HepG2 (cell line): ENCODE results near the gene CNPPD1. TPM values are rescaled to one million over a fixed set of nuclear protein-coding genes. Genes with fewer than 3 reads are reported as not detected.

Experiments
- ASH2L ChIP-seq: fragments of 300-600, 200-600 bp; sonication (generic); IDR thresholded peaks from 2 replicates; pipeline ENCODE4 v1.7.0; 2017; ENCODE audit warnings: low read depth, mild to moderate bottlenecking, moderate library complexity, mixed read lengths, low read length; ENCODE audit not compliant: insufficient read length
- CEBPG ChIP-seq: IDR thresholded peaks from 2 replicates; pipeline ENCODE4 v1.6.1; 2016
- E2F5 ChIP-seq: sonication (generic); formaldehyde crosslinking; conservative IDR thresholded peaks from 2 replicates; pipeline ENCODE4 v1.4.0; 2020; ENCODE audit warnings: missing genetic modification reagents
- ERF ChIP-seq: IDR thresholded peaks from 2 replicates; pipeline ENCODE4 v1.6.1; 2018; ENCODE audit warnings: missing biosample characterization, missing genetic modification reagents
- HDAC2 ChIP-seq: sonication (generic); formaldehyde crosslinking; IDR thresholded peaks from 2 replicates; pipeline ENCODE4 v1.4.0; 2020; ENCODE audit warnings: missing genetic modification reagents
- KIAA2018 ChIP-seq: sonication (generic); formaldehyde crosslinking; IDR thresholded peaks from 2 replicates; pipeline ENCODE4 v1.5.0; 2020; ENCODE audit warnings: mild to moderate bottlenecking, missing genetic modification reagents, borderline replicate concordance
- KMT2A ChIP-seq: sonication (generic); formaldehyde crosslinking; IDR thresholded peaks from 2 replicates; pipeline ENCODE4 v1.4.0; 2020; ENCODE audit warnings: missing genetic modification reagents
- RXRA ChIP-seq: sonication (generic); formaldehyde crosslinking; IDR thresholded peaks from 2 replicates; pipeline ENCODE4 v1.5.1; 2020; ENCODE audit warnings: missing genetic modification reagents
- THRA ChIP-seq: sonication (generic); formaldehyde crosslinking; IDR thresholded peaks from 2 replicates; pipeline ENCODE4 v1.4.0; 2020; ENCODE audit warnings: missing genetic modification reagents, borderline replicate concordance
- ZBED4 ChIP-seq: sonication (generic); formaldehyde crosslinking; IDR thresholded peaks from 2 replicates; pipeline ENCODE4 v1.4.0; 2020; ENCODE audit warnings: missing genetic modification reagents, borderline replicate concordance
- ZFX ChIP-seq: sonication (generic); formaldehyde crosslinking; IDR thresholded peaks from 2 replicates; pipeline ENCODE4 v1.4.0; 2020; ENCODE audit warnings: mild to moderate bottlenecking, low read depth, missing genetic modification reagents, moderate library complexity
- ZNF180 ChIP-seq: sonication (generic); formaldehyde crosslinking; IDR thresholded peaks from 2 replicates; pipeline ENCODE4 v1.4.0; 2020; ENCODE audit warnings: low read depth, missing genetic modification reagents, borderline replicate concordance
- ZNF430 ChIP-seq: sonication (generic); formaldehyde crosslinking; IDR thresholded peaks from 2 replicates; pipeline ENCODE4 v1.9.0; 2021; ENCODE audit warnings: mild to moderate bottlenecking, missing genetic modification reagents
- polyA plus RNA-seq, 8 experiments: library from polyadenylated mRNA; depleted of rRNA in 3 of 8; stranded (reverse) in 7 of 8; unstranded in 1 of 8; fragments of >200 nt; fragmentation: Illumina TruSeq in 4 of 8; extraction: Trizol in 4 of 8; gene quantifications; 2 replicates each; pipeline versions ENCODE4 v1.2.1 to v1.2.3, GENCODE V29; 2011 to 2016; ENCODE audit warnings: low read depth in 4 of 8, missing spikeins in 1 of 8, mixed read lengths in 1 of 8; ENCODE audit not compliant: insufficient read depth in 1 of 8
- total RNA-seq, 5 experiments: library from RNA; depleted of rRNA; stranded (reverse); fragments of >200 nt; fragmentation: Illumina TruSeq; extraction: Trizol; gene quantifications; 2 replicates each; pipeline ENCODE4 v1.2.3, GENCODE V29; 2016; ENCODE audit warnings: low read depth in 1 of 5

The CNPPD1 gene
- total and polyA plus RNA-seq, 2 of the 13 experiments (the other 11 are each of a cell fraction or from before 2014, with no cell fraction given), result 35.5 to 49.4 TPM

GRCh38 chr2:219207884-219208740 lies 31.4 kb upstream of the CNPPD1 start (continued):
- TF ChIP-seq KIAA2018 (CRISPR knock-in tag) (no peak), THRA (CRISPR knock-in tag) (peak; percentile 86; the same call in 1 of the 2 replicates), ZFX (CRISPR knock-in tag) (peak; percentile 79), ERF (CRISPR knock-in tag) (peak; percentile 65; the same call in 1 of the 2 replicates), ZBED4 (CRISPR knock-in tag) (peak; percentile 42; the same call in 1 of the 2 replicates), CEBPG (peak; percentile 73; the same call in 1 of the 2 replicates), KMT2A (CRISPR knock-in tag) (no peak), RXRA (peak; percentile 82; the same call in 1 of the 2 replicates), HDAC2 (peak; percentile 94), ZNF180 (peak; percentile 43; the same call in 1 of the 2 replicates), E2F5 (CRISPR knock-in tag) (no peak), ZNF430 (CRISPR knock-in tag) (peak; percentile 63; the same call in 1 of the 2 replicates), ASH2L (peak; percentile 95)
